ENCODE data around the gene KCNMA1.

DNA sequence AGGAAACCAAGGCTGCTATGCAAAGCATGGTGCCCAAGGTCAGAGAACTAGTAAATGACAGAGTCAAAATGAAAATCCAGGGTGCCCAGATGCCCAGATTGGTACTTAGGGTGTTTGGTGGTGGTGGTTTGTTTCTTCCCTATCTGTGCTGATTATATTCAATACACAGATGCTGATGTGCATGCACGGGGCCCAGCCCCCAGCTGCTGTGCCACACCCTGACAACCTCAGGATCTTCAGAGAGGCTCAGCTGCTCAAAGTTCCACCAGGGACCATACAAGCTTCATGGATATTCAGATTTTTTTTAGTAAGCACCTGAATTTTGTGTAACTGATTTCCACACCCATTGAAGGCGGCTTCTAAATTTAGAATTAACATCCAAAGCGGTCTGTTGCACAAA lies 75.6 kb downstream of the KCNMA1 start:
- TF ChIP-seq, protein P1, sequence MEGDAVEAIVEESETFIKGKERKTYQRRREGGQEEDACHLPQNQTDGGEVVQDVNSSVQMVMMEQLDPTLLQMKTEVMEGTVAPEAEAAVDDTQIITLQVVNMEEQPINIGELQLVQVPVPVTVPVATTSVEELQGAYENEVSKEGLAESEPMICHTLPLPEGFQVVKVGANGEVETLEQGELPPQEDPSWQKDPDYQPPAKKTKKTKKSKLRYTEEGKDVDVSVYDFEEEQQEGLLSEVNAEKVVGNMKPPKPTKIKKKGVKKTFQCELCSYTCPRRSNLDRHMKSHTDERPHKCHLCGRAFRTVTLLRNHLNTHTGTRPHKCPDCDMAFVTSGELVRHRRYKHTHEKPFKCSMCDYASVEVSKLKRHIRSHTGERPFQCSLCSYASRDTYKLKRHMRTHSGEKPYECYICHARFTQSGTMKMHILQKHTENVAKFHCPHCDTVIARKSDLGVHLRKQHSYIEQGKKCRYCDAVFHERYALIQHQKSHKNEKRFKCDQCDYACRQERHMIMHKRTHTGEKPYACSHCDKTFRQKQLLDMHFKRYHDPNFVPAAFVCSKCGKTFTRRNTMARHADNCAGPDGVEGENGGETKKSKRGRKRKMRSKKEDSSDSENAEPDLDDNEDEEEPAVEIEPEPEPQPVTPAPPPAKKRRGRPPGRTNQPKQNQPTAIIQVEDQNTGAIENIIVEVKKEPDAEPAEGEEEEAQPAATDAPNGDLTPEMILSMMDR (IDR thresholded peaks at IDR 0.05) = no peak
- TF ChIP-seq POLR2A (IDR thresholded peaks at IDR 0.05) = no peak
